ENCODE data around the gene FAAP100.
A peak's percentile ranks its signal among the peaks of the same experiment; 100 is the strongest.
"Not testable (repeated sequence)": the region's sequence is repeated elsewhere in the genome, so short reads cannot be mapped to it uniquely, and the experiment has no call there.

The FAAP100 gene

GRCh38 chr17:81536299-81537290 is 15.6 kb downstream of the FAAP100 start:
- no peak for DNase-seq

- DNase-seq: no peak
Measured at GRCh38 chr17:81535480-81536298, 16.5 kb downstream of the FAAP100 start.

- DNase-seq: no peak
Measured at GRCh38 chr17:81535007-81535328, 17.2 kb downstream of the FAAP100 start.

GRCh38 chr17:81534157-81535006 is 17.8 kb downstream of the FAAP100 start:
- DNase-seq: no peak

DNA sequence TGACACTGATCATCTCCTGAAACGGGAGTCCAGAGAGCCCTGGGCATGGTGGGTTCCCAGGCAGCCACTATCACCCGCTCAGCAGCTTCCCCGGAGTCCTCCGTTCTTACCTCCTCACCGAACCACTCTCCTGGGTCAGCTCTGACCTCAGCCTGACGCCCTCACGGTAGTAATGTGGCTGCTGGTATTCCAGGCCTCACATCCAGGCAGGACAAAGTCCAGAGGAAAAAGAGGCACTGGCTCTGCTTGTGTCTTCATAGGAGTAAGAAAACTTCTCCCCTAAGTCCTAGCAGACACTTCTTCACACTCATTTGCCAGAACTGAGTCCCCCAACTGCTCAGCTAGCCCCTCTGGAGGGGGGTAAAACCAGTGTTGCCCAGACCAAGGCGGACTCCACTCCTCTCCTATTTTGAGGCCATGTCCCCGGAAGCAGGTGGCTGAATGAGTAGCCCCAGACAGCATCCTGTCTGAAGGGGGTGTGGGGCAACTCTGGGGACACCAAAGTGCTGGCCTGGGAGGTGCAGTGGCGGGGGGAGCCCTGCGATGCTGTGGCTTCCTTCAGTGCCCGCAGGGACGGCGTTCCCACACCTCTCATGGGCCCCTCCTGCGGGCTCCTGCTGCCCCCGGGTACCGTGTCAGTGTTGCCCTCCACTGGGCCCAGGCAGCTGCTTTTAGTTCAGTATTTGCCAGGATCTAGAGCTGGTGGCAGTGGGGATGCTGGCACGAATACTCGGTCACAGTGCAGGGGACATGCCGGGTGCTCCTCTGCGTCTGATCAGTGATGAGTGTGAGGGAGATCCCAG is 18.6 kb downstream of the FAAP100 start:
- no peak for DNase-seq

GRCh38 chr17:81532490-81533287 is 19.5 kb downstream of the FAAP100 start:
- DNase-seq: no peak

GRCh38 chr17:81531998-81532404 is 20.2 kb downstream of the FAAP100 start:
- DNase-seq: not testable (repeated sequence)

- DNase-seq: not testable (repeated sequence)
Measured at GRCh38 chr17:81531013-81531412, 21.1 kb downstream of the FAAP100 start.

DNA sequence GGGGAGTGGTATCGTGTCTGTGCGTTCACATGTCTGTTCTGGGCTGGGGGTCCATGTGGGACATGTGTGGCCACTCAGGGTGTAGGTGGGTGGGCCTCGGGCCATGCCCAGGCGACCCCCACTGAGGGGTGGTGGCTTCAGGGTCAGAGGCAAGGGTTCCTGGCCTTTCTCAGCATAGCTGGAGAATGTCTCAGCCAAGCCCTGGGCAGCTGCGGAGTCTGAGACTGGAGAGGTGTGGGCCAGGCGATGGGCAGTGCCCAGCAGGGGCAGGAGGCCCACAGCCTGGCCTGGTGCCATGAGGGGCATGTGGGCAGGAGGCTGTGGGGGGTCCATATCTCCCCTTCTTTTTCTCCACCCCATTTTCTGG is 22.7 kb downstream of the FAAP100 start:
- DNase-seq: no peak

GRCh38 chr17:81528651-81529436 is 23.3 kb downstream of the FAAP100 start:
- no peak for DNase-seq

DNA sequence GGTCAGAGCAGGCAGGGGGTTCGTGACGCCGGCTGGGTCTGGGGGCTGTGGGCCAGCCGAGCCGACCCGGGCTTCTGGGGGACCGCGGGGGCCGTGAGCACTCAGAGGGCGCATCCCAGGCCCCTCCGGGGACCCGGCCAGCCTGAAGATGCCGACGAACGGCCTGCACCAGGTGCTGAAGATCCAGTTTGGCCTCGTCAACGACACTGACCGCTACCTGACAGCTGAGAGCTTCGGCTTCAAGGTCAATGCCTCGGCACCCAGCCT is 23.8 kb downstream of the FAAP100 start:
- no peak for DNase-seq

GRCh38 chr17:81527591-81528383 is 24.4 kb downstream of the FAAP100 start, which contains the start of gene FSCN2:
Gene FSCN2 (plus strand): TSS chr17:81528377. CDS start chr17:81528532, 155 bp downstream.
- no peak for DNase-seq

DNA sequence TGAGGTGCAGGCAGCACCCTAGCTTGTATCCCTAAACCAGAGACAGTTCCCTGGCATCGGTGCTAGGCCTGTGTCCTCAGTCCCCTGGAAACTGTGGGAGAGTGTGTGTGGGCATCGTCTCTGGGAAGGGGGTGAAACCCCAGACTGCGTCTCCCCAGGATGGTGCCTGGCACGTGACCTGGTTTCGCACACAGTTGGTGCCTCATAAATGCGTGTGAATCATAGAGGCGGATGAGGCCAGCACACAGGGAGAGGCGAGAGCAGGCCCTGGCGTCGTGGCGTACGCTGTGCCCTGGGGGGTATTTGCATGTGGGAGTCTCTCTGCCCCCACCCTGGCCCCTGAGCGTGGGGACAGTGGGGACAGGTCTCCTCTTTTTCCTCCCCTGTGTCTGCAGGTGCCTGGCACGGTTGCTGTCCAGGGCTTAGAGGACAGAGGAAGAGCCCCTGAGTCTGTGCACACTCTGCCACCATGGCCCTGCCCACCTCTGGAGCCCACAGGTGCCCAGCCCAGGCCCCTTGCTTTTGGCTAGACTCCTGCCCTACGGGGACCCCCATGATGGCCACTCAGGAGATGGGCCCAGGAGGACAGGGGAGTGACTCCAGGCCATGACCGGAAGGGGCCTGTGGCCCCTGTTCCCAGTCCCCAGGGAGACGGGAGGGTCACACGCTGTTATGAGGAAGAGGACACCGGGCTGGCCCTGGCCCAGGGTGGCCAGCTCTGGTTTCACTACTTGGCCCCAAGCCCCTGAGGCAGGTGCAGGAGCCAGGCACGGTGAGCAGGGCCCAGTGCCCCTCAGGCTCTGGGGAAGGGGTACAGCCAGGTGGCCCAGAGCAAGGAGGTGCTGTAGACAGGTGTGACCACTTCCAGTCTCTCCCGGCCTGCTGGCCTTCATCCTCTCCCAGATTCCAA is 25.2 kb downstream of the FAAP100 start:
- DNase-seq: no peak

DNA sequence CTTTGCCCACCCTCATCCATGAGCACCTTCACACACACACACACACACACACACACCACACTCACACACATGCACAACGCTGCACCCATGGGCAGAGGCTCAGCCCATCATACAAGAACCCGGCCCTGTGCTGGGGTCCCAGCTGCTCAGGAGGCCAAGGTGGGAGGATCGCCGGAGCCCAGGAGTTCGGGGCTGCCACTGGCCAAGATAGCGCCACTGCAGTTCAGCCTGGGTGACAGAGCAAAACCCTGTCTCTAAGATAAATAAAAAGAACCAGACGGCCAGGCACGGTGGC is 27.3 kb downstream of the FAAP100 start:
- DNase-seq: no peak

DNA sequence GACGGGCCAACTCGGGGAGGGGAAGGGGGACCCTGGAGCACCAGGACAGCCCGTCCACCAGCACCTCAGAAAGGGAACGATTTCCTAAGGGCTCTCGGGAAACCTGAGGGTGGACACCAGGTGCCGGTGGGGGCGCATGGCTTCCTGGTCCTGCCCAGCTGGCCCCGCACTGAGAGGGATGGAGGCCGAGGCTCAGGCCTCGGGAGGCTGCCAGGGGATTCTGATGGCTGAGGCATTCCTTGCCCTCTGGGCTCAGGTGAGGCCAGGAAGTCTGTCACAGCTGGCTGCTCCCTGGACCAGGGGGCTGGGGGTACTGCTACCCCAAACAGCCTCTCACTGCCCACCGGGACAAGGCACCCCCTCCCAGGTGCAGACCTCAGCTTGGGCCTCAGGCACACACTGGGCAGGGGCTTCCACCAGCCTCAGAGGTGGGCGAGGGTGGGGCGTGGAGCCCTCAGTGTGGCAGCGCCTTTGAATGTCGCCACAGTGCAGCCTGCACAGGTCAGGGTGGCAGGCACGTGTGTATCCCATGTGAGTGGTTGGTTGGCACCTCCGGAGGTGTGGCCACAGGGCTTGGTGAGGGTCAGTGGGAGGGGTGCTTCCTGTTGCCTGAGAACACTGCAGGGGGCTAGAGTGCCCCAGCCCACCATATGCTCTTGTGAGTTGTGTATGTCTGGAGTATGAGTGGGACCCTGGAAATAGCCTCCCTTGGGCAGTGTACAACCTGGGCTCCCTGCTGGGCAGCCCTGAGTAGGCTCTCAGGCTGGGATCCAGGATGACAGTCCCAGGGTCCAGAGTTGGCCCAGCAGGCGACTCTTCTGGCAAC is 27.9 kb downstream of the FAAP100 start:
- no peak for DNase-seq

- peak; percentile 30 for DNase-seq
Measured at GRCh38 chr17:81523402-81524038, 28.6 kb downstream of the FAAP100 start.

All from T1000 (cell line).